Smooth muscle cell (in vitro differentiated cells): ENCODE measurements around the gene PRKCE. TPM values are rescaled to one million over a fixed set of nuclear protein-coding genes. Genes with fewer than 3 reads are reported as not detected.

ENCODE experiments used
- DNase-seq: peaks from one replicate; lab custom pipeline; 2025; ENCODE audit not compliant: unreplicated experiment; lab: John Stamatoyannopoulos, UW
- H2AFZ ChIP-seq: fragments of 200-600 bp; sonication (generic); 2 replicates; pipeline ENCODE4 v1.6.0; 2016; ENCODE audit warnings: antibody characterized with exemption, low read depth, mild to moderate bottlenecking
- H3F3A ChIP-seq: fragments of 200-600 bp; sonication (generic); 2 replicates; pipeline ENCODE4 v1.6.0; 2017; ENCODE audit warnings: antibody characterized with exemption, low read depth
- H3K27ac ChIP-seq: fragments of 200-600 bp; sonication (generic); 2 replicates; pipeline ENCODE4 v1.5.1; 2016; ENCODE audit warnings: low read depth, mild to moderate bottlenecking
- H3K27me3 ChIP-seq: fragments of 200-600 bp; sonication (generic); 2 replicates; pipeline ENCODE4 v1.6.1; 2016; ENCODE audit warnings: low read depth, mild to moderate bottlenecking
- H3K36me3 ChIP-seq: fragments of 200-600 bp; sonication (generic); 2 replicates; pipeline ENCODE4 v1.5.1; 2016; ENCODE audit warnings: low read depth
- H3K4me1 ChIP-seq: fragments of 200-600 bp; sonication (generic); 2 replicates; pipeline ENCODE4 v1.5.1; 2016; ENCODE audit warnings: low read depth
- H3K4me2 ChIP-seq: fragments of 200-600 bp; sonication (generic); 2 replicates; pipeline ENCODE4 v1.6.0; 2016; ENCODE audit warnings: mild to moderate bottlenecking
- H3K4me3 ChIP-seq: fragments of 200-600 bp; sonication (generic); 2 replicates; pipeline ENCODE4 v1.5.1; 2016; ENCODE audit warnings: mild to moderate bottlenecking
- H3K79me2 ChIP-seq: fragments of 200-600 bp; sonication (generic); 2 replicates; pipeline ENCODE4 v1.6.0; 2016; ENCODE audit warnings: low read depth, mild to moderate bottlenecking
- H3K9ac ChIP-seq: fragments of 200-600 bp; sonication (generic); 2 replicates; pipeline ENCODE4 v1.6.0; 2016; ENCODE audit warnings: low read depth
- H3K9me3 ChIP-seq: fragments of 200-600 bp; sonication (generic); replicated peaks from 2 replicates; pipeline ENCODE4 v1.5.1; 2016; ENCODE audit warnings: low read depth
- H4K20me1 ChIP-seq: fragments of 200-600 bp; sonication (generic); 2 replicates; pipeline ENCODE4 v1.6.0; 2016; ENCODE audit warnings: low read depth
- WGBS: methylation state at CpG from one replicate; pipeline ENCODE4 v1.1.7; 2016; ENCODE audit warnings: low lambda C conversion rate; 5-methylcytosine and 5-hydroxymethylcytosine counted together
- polyA plus RNA-seq: library from polyadenylated mRNA; unstranded; fragments of >200 nt; fragmentation: Nextera tagmentation; extraction: Ambion mirVana; gene quantifications from 2 replicates; pipeline ENCODE4 v1.2.1, GENCODE V29; 2016
- total RNA-seq: library from RNA; depleted of rRNA; stranded (reverse); fragments of >200 nt; gene quantifications from 2 replicates; pipeline ENCODE4 v1.2.3, GENCODE V29; 2014
- TF ChIP-seq, protein P1 (sequence below): fragments of 200-600 bp; sonication (generic); IDR thresholded peaks from 2 replicates; pipeline ENCODE4 v1.5.1; 2017; ENCODE audit warnings: borderline replicate concordance, mild to moderate bottlenecking, antibody characterized with exemption; ENCODE audit not compliant: insufficient read depth, poor library complexity, severe bottlenecking

The PRKCE gene
- total and polyA plus RNA-seq, 2 experiments from 2014 or later, result 20.6 to 29.1 TPM

DNA sequence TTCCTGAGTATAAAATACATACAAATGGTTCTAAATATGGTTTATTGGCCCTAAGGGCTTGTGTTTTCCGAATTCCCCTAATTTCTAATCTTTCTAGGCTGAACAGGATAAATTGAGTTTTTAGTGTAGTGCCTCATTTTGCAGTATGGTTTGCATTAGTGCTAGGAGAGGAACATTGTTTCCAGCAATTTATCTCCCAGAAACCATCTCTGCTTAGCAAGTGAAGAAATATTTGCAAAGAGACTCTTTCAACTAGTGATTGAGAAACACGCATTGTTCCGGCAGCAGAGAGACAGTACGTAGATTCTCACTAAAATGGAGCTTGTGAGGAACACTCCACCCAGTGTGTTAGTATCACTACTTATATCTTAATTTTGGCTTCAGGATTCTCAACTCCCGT lies 468.0 kb downstream of the PRKCE start:
- Histone ChIP-seq H3K36me3 (no peaks in the 10 kb centered on the region), H3K4me2 (peak overlapping the region; percentile 52), H3K79me2 (no peaks in the 10 kb centered on the region), H3K27ac (peak overlapping the region; percentile 2), H3K4me3 (no peak overlapping the region), H3F3A (no peaks in the 10 kb centered on the region), H3K4me1 (peaks cover 4% of the 10 kb centered on the region), H3K9ac (no peak overlapping the region), H2AFZ (no peak overlapping the region), H3K9me3 (no peaks in the 10 kb centered on the region), H3K27me3 (no peaks in the 10 kb centered on the region), H4K20me1 (peaks cover 3% of the 10 kb centered on the region)
- DNase-seq, result no peak
- TF ChIP-seq, protein P1, sequence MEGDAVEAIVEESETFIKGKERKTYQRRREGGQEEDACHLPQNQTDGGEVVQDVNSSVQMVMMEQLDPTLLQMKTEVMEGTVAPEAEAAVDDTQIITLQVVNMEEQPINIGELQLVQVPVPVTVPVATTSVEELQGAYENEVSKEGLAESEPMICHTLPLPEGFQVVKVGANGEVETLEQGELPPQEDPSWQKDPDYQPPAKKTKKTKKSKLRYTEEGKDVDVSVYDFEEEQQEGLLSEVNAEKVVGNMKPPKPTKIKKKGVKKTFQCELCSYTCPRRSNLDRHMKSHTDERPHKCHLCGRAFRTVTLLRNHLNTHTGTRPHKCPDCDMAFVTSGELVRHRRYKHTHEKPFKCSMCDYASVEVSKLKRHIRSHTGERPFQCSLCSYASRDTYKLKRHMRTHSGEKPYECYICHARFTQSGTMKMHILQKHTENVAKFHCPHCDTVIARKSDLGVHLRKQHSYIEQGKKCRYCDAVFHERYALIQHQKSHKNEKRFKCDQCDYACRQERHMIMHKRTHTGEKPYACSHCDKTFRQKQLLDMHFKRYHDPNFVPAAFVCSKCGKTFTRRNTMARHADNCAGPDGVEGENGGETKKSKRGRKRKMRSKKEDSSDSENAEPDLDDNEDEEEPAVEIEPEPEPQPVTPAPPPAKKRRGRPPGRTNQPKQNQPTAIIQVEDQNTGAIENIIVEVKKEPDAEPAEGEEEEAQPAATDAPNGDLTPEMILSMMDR, result no peak
- 59% methylated on average over 5 of the region's 5 CpGs for WGBS

DNA sequence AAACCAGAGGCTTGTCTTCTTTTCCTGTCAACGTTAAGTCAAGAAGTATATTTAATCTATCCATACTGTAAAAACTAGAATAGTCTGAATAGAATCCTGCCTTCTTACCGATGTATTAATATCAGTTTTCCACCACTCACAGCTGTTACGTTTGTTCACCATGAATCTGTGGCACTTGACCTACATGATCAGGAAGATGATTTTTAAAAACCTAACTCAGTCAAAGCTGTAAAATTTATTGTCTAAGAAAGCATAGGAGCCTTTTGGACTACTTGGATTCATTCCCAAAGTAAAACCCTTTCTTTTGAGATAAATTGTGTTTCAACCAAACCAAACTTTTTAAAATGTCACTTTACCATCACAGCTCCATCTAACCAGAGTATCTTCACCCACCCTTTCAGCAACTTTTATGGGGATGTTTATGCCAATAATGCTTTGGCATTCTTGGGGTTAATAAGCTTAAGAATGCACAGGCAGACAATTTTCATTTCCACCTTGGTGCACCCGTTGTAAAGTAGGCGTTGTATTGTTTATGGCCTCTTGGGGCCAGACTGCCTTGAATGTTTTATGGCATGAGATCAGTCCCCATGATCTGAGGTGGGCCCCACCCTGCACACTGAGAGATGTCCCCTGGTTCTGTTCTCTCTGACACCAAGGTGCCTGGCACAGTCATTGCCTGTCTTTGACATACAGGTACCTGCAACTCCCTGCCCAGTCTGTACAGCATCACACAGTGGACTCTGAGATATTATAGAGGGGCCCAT lies 469.5 kb downstream of the PRKCE start:
- WGBS, result 83% methylated on average over 5 of the region's 5 CpGs
- Histone ChIP-seq H3F3A (no peaks in the 10 kb centered on the region), H3K27ac (no peak overlapping the region), H3K4me2 (no peak overlapping the region), H3K27me3 (no peaks in the 10 kb centered on the region), H2AFZ (no peak overlapping the region), H3K9ac (no peak overlapping the region), H3K9me3 (no peaks in the 10 kb centered on the region), H3K4me1 (peaks cover 4% of the 10 kb centered on the region), H3K79me2 (no peaks in the 10 kb centered on the region), H3K4me3 (no peak overlapping the region), H4K20me1 (peaks cover 3% of the 10 kb centered on the region), H3K36me3 (no peaks in the 10 kb centered on the region)
- DNase-seq, result no peak
- TF ChIP-seq, protein P1, result no peak

DNA sequence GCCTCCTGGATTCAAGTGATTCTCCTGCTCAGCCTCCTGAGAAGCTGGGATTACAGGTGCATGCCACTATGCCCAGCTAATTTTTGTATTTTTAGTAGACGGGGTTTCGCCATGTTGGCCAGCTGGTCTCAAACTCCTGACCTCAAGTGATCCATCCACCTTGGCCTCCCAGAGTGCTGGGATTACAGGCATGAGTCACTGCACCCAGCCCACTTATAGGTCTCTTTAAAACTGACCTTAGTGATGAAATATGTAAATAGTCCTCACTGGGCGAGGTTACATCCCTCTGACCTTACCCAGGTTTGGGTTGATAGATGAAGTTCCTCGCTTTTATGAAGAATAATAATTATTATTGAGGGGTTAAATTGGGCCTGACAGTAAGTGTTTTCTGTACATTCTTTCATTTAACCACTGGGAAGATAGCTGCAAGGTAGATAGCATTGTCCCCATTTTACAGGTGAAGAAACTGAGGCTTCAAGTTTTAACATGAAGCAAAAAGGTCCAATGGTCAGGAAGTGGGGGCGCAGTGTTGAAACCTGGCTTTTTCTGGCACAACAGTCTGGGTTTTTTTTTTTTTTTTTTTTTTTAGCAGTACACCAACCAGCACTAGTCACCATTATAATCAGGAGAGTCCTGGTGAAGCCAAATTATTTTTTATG lies 471.0 kb downstream of the PRKCE start:
- no peak for DNase-seq
- TF ChIP-seq, protein P1, result no peak
- no peaks in the 10 kb centered on the region for H3F3A ChIP-seq
- H3K36me3 ChIP-seq, result no peaks in the 10 kb centered on the region
- H3K27me3 ChIP-seq, result no peaks in the 10 kb centered on the region
- no peaks in the 10 kb centered on the region for H3K79me2 ChIP-seq
- WGBS, result 87% methylated on average over 5 of the region's 5 CpGs
- peaks cover 4% of the 10 kb centered on the region for H3K4me1 ChIP-seq
- no peak overlapping the region for H2AFZ ChIP-seq
- no peaks in the 10 kb centered on the region for H3K9me3 ChIP-seq
- H3K9ac ChIP-seq, result no peak overlapping the region
- no peak overlapping the region for H3K27ac ChIP-seq
- no peak overlapping the region for H3K4me2 ChIP-seq
- peaks cover 3% of the 10 kb centered on the region for H4K20me1 ChIP-seq
- no peak overlapping the region for H3K4me3 ChIP-seq

DNA sequence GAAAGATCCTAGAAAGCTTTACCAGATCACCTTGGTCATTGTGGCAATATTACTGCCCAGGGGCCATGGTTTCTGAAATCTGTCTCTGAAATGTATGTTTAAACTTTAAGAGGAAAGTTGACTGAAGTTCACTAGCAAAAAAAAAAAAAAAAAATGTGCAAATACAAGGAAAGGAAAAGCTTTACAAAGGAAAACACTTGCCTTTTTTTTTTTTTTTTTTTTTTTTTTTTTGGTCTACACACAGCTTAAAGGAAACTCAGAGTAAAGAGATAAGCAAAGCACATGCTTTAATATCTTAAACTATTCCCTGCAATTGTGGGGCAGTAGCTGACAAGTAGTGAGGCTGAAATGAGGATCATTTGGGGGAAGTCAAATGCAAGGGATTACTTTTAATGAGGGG lies 471.5 kb downstream of the PRKCE start:
- no peak for DNase-seq
- no peaks in the 10 kb centered on the region for H3K36me3 ChIP-seq
- H3K9me3 ChIP-seq, result no peaks in the 10 kb centered on the region
- no peak overlapping the region for H3K9ac ChIP-seq
- H3K4me3 ChIP-seq, result no peak overlapping the region
- no peak overlapping the region for H3K4me2 ChIP-seq
- no peaks in the 10 kb centered on the region for H3F3A ChIP-seq
- H3K79me2 ChIP-seq, result no peaks in the 10 kb centered on the region
- H3K27ac ChIP-seq, result no peak overlapping the region
- H3K4me1 ChIP-seq, result peaks cover 4% of the 10 kb centered on the region
- TF ChIP-seq, protein P1, result no peak
- H3K27me3 ChIP-seq, result no peaks in the 10 kb centered on the region
- H4K20me1 ChIP-seq, result peaks cover 3% of the 10 kb centered on the region
- no peak overlapping the region for H2AFZ ChIP-seq
